GM23248 (cell line): ENCODE results near the gene OR51B5.

Experiments used
- EZH2 ChIP-seq: fragments of 200-600 bp; sonication (generic); IDR thresholded peaks from 2 replicates; pipeline ENCODE4 v1.6.1; 2018; ENCODE audit warnings: antibody characterized with exemption, mild to moderate bottlenecking; ENCODE audit not compliant: insufficient read depth, poor library complexity, severe bottlenecking
- EZH2phosphoT487 ChIP-seq: fragments of 200-600 bp; sonication (generic); IDR thresholded peaks from 2 replicates; pipeline ENCODE4 v1.6.1; 2018; ENCODE audit warnings: antibody characterized with exemption, moderate library complexity, mild to moderate bottlenecking, low read depth; ENCODE audit not compliant: insufficient read depth

- no peak for TF ChIP-seq EZH2phosphoT487
- TF ChIP-seq EZH2: no peak
These were observed 23.5 kb upstream of the OR51B5 start for GRCh38 chr11:5366856-5367255.
